CD4-positive, alpha-beta T cell treated with Interleukin-4 for 4 hours (primary cell): ENCODE data around the gene SDK1.

ENCODE experiments used
- DNase-seq: peaks from one replicate; pipeline ENCODE4 v3.0.0-alpha.2; 2020

The SDK1 gene

DNA sequence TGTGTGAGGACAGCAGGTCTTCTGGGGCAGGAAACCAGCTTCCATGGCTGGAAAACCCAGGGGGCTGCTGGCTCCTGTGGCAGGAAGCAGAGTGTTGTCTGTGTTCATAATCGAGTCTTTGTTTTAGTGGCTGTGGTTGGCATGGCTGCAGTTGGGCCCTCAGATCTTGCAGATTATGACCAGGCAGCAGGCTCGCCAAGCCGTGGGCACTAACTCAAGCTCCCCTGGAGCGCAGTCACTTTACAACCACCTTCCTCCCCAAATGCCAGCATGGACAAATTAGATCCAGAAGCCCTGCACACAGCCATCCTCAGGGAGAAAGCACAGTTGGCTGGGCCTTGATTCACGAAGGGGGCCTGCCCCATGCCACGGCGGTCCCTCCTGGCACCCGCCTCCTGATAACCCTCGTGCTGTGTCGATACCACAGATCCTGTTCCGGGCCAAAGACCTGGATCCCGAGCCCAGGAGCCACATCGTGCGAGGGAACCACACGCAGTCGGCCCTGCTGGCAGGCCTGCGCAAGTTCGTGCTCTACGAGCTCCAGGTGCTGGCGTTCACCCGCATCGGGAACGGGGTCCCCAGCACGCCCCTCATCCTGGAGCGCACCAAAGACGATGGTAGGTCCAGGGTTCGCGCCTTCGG lies 828.5 kb downstream of the SDK1 start:
- DNase-seq, result no peak

- no peak for DNase-seq
Observed at GRCh38 chr7:4131063-4131462, 830.0 kb downstream of the SDK1 start.

DNA sequence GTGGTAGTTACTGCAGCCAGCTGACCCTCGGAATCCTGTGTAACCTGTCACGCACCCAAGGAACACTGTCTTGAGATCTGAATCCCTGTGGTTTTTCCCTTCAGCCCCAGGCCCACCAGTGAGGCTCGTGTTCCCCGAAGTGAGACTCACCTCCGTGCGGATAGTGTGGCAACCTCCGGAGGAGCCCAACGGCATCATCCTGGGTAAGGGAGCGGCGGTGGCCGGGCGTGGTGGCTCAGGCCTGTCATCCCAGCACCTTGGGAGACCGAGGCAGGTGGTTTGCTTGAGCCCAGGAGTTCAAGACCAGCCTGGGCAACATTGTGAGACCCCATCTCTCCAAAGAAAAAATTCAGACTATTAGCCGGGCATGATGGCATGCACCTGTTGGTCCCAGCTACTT lies 831.2 kb downstream of the SDK1 start:
- DNase-seq, result no peak

DNA sequence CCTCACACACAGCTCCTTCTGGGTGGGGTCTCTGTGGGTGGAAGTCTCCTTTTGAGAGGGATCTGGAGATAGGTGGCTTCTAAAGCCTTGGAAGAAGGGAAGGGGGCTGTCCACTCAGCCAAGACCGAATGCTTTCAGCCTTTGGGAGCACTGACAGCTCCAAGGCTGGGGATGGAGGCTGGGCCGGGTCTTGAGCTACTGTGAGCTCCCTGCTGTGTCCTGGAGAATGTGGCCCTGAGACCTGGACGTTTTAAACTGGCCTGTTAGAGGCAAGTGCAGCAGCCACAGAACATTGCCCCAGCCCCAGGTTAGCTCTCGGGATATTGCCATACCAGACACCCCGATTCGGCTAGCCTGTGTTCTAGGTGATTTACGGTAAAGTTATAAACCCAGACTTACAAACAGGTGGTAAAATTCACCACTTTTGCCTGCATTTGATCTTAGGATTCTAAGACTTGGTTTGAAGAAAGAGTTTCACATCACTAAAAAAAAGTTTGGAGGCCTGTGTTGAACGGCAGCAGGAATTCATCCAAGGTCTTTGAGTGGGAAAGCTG lies 832.5 kb downstream of the SDK1 start:
- no peak for DNase-seq

DNA sequence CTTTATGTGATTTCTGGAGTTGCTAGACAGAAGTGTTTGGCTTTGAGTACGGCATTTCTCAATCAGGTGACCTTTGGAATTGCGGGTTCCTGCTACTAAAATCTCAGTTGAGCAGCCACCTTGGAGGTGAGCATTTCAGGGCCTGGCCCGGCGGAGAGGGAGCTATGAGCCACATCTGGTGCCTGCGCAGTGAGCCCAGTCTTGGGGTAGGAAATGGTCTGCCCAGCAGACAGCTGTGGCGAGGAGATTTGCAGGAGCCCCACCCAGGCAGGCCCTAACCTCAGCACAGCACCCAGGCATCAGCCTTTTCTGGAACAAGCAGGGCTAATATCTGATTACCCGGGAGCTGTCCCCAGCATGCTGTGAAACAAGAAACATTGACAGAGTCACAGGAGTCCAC lies 833.2 kb downstream of the SDK1 start:
- no peak for DNase-seq

- DNase-seq, result no peak
Observed at GRCh38 chr7:4134631-4135030, 833.6 kb downstream of the SDK1 start.

GRCh38 chr7:4135301-4135700 lies 834.2 kb downstream of the SDK1 start:
- DNase-seq, result no peak

DNA sequence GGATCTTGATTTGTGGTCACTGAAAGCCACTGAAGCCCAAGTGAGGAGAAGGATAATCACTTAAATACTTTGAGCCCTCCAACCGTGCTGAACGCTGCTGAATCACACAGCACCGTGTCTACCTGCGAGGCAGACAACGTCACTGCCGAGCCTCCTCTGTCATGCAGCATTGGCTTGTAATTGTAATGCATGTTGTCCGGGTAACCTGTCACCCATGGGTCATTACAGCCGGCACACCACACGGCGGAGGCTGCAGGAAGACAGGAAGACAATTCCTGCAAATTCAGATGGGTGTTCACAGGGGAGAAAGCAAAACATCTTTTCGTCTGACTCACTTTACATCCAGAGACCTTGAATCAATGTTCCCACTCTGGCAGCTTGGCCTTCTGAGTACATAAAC lies 835.0 kb downstream of the SDK1 start:
- no peak for DNase-seq

DNA sequence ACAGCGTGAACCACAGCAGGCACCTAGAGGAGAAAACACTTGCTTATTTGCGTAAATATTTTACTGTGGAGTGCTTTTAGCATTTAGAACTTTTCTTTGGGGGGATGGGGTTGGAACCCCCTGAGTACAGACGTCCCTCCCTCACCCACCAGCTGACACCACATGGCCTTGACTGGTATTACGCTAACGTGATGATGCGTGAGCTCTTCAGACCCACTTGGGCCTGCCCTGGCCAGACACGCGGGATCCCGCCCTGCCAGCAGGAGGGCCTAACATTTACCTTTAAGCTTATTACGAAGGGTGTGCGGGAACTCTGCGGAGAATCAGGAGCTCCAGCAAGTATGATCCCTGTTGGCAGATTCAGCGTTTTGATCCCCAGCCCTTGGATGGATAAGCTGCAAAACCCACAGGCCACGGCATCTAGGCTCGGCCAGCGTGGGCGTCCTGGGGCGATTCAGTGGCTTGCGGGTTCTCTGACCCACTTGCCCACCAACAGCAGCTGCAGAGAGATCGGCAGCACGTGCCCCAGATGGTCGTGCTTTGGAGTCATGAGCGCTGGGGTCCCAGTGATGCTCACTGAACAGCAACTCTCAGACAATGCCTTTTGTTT lies 835.6 kb downstream of the SDK1 start:
- DNase-seq, result no peak

GRCh38 chr7:4137552-4137951 lies 836.5 kb downstream of the SDK1 start:
- DNase-seq, result no peak

GRCh38 chr7:4138866-4139265 lies 837.8 kb downstream of the SDK1 start:
- DNase-seq, result no peak

DNA sequence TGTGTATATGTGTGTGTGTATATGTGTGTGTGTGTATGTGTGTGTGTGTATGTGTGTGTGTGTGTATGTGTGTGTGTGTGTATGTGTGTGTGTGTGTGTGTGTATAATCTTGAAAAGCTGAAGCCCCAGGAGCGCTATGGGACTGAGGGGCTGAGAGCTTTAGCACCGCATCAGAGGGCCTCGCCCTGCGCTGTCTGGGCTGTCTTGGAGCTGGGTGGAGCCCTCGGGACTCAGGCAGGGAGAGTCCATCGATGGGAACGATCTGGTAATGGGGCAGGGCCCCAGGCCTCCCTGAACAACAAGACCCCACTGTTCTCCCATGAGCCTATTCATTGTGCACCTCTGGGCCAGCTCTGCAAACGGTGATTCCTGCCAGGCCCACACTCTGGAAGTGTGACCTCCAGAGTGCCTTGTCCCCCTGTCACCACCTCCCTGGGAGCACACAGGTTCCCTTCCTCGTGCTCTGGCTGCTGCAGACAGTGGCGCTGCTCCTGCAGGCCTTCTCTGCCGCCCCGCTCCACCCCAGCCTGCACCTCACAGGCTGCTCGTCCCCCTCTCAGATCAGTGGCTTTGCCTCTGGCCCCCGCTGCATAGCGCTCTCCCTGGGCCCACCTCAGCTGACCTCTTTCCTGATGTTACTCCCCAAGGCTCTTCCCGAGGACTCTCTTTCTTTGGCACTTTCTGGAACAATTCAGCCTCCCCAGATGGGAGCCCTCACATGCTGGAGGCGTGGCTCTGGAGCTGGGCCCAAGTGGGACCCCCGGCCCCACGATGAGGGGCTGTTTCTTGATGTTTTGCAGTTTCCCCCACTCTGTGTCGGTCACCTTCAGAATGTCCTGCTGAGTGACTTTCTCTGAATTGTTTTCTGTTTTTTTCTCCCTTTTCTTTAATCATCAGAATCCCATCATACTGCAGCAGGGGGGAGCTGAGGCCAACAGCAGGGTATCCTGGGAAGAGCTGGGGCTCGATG lies 838.9 kb downstream of the SDK1 start:
- no peak for DNase-seq

- DNase-seq, result no peak
Observed at GRCh38 chr7:4140933-4141332, 839.9 kb downstream of the SDK1 start.

- DNase-seq, result no peak
Observed at GRCh38 chr7:4143006-4143405, 842.0 kb downstream of the SDK1 start.

DNA sequence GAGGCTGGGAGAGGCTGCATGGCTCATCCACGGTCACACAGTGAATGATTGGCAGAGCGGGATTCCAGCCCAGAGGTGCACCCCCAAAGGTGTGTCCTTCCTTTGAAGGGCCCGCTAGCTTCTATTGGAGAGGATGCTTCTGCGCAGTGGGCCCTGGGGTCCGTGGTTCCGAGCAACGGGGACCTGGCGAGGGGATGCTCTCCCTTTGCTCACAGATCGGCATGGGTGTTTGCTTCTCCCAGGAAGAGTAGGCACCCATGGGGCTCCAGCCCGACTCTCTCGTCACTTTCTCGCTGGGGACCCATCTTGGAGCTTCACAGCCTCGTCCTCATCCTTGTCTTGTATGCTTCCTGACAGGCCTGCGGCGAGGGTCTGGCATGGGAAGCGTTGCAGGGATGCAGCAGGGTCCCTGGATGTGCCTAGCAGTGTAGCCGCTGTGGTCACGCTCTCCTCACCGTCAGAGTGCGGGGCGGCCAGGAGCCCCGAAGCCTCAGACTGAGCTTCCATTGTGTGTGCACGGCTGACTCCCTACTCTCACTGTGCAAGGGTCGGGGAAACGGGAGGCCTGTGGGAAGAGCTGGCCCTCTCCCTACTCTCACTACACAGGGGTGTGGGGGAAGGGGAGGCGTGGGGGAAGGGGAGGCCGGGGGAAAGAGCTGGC lies 842.6 kb downstream of the SDK1 start:
- no peak for DNase-seq

DNA sequence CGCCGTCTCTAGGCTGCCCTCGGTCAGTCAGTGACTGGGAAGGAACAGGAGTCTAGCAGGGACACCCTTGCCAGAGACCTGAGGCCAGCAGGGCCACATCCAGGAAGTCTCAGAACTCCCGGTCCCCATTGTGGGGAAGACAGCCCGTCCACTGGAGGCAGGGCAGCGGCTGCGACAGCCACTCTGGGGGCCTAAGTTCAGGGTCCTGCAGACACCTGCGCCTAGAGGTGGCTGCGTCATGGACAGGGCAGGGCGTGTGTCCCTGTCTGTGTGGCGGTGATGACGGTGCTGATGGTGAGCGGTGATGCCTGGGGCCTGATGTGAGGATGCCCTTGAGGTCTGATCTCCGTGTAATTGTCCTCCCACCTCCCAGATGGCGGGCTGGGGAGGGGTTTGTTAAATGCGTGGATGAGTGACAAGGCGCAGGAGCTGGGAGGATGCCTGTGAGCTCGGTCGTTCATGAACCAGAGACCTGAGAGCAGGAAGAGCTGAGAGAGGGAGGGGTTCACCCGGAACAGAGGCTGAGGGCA lies 843.2 kb downstream of the SDK1 start:
- DNase-seq, result no peak

DNA sequence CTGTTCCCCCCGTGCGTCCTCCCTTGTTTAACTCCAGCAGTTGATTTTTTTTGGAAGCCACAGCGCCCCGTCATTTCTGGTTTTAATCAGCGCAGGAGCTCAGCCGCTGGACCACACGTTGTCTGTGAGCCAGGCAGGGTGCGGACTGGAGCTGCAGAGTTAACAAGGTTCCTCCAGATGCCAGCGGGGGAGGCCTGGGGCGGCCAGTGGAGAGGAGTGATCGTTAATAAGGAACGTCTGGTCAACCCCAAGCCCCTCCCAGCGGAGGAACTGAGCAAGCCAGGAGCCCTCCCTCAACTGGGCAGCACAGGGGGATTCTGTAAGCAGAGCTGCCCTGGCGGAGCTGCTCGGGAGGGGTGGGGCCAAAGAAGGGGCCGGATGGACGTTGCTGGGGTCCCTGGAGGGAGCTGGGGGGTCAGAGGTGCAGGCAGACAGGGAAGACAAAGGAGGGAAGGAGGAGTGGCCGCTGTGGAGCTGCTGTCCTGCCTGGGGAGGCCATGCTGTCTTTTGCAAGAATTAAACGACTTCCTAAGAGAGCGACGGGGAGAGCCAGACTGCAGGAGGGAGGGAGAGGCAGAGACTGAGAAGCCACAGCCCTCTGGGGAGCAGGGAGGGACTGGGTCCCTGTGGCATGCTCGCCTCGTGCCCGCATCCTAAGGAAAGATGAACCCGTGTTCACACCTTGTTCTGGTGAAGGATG lies 843.9 kb downstream of the SDK1 start:
- no peak for DNase-seq

- DNase-seq, result no peak
Observed at GRCh38 chr7:4145576-4145975, 844.5 kb downstream of the SDK1 start.

- DNase-seq, result no peak
Observed at GRCh38 chr7:4147926-4148620, 847.0 kb downstream of the SDK1 start.

- no peak for DNase-seq
Observed at GRCh38 chr7:4149236-4149635, 848.2 kb downstream of the SDK1 start.

GRCh38 chr7:4149645-4150044 lies 848.6 kb downstream of the SDK1 start:
- no peak for DNase-seq

DNA sequence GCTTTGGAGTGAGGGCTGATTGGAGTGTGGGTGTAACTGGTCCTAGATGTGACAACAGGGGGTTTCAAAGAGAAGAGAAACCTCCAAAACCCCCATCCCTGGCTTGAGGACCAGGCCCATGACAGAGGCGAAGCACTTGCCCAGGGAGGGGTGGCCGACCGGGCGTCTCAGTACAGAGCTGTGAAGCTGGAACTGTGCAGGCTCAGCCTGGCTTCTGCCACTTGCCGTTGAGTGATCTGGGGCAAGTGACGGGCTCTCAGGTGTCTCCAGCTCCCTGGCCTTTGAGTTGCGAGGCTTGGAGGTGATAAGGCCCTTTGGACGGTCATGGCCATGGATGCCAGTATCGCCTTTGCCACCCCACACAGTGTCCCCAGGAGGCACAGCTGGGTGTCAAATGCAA lies 849.7 kb downstream of the SDK1 start:
- no peak for DNase-seq
